Measurements from ENCODE around the gene CREM. TPM values are rescaled to one million over a fixed set of nuclear protein-coding genes. Genes with fewer than 3 reads are reported as not detected.

CREM gene
- total and polyA plus RNA-seq, 10 of the 15 experiments (the other 5 are each of a cell fraction or from before 2014, with no cell fraction given), result 51.3 to 115 (median 70.6) TPM

DNA sequence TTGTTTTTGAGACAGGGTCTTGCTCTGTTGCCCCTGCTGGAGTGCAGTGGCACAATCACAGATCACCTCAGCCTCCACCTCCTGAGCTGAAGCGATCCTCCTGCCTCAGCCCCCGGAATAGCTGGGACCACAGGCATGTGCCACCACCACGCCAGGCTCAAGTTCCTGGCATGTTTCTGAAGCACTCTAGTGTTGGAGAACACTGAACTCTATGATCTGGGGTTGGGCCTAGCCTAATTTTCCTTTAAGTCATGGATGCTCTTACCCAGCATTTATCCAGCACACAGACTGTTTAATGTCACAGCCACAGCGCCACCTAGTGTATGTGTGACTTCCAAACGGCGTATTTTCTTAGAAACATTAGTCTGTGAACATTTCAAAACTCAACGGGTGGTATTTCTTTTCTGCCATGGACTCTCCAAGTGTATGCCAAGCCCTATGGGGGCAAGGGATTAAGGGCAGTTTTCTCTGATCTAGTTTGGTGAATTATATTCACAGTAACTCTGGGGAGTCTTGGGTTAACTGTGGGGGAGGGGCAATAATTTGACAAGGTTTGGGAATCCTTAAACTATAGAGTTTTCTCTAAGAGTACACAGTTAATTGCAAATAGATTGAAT, 91.8 kb downstream of the CREM start (continued):
- TF ChIP-seq ZBTB11 (CRISPR knock-in tag; IDR thresholded peaks at IDR 0.05), result no peak
- no peak for TF ChIP-seq RAD51 (IDR thresholded peaks at IDR 0.05)
- TF ChIP-seq BRCA1 (IDR thresholded peaks at IDR 0.05; ENCODE audit: low read depth, low read length), result no peak
- no peak for TF ChIP-seq PML (IDR thresholded peaks at IDR 0.05; ENCODE audit: low read length)
- TF ChIP-seq MEF2A (IDR thresholded peaks at IDR 0.05; ENCODE audit: insufficient read depth, low read depth, low read length), result no peak
- TF ChIP-seq RFX5 (IDR thresholded peaks at IDR 0.05; ENCODE audit: low read depth, low read length), result no peak
- TF ChIP-seq HDAC6 (IDR thresholded peaks at IDR 0.05; ENCODE audit: unreplicated experiment), result no peak
- TF ChIP-seq WRNIP1 (IDR thresholded peaks at IDR 0.05; ENCODE audit: borderline replicate concordance, low read depth, low read length), result no peak

- FAIRE-seq, result no peak
- no peaks in the 10 kb centered on the region for H3K36me3 ChIP-seq (ENCODE audit: control insufficient read depth in 2 of 2, insufficient read depth in 2 of 2, low read length in 1 of 2)
- ChIA-PET SMC1A (ENCODE audit: uncharacterized antibody, unreplicated experiment) (interaction anchor here (0.9 to 10.6 kb wide), 9 partner anchors 10 to 277 kb away, joined by 3 to 281 read pairs (median 5); partner anchors contain the start of gene CREM), POLR2A (interaction anchor here (0.6 to 1.9 kb wide), 6 partner anchors 27 to 98 kb away, joined by 3 to 10 read pairs (median 4); partner anchors contain the start of gene CREM), CTCF (interaction anchor here (0.6 to 16.4 kb wide), 13 partner anchors 10 to 257 kb away, joined by 3 to 378 read pairs (median 7); partner anchors contain the start of gene CREM), RAD21 (ENCODE audit: unreplicated experiment) (interaction anchor here (0.6 to 8.9 kb wide), 8 partner anchors 10 to 225 kb away, joined by 3 to 137 read pairs (median 7); partner anchors contain the start of gene CREM)
- no peak overlapping the region for H3K4me3 ChIP-seq
- DNase-seq (ENCODE audit: low read depth, low spot score), result no peak
- no peaks in the 10 kb centered on the region for H3K27me3 ChIP-seq (replicated peaks in 1 of 2; ENCODE audit: control insufficient read depth in 2 of 2, insufficient read depth in 2 of 2, low read length in 1 of 2)
- in situ Hi-C loops (cut with MboI), result loop anchor here (5.0 kb wide), 1 partner anchor 97 kb away; no protein-coding TSS in a partner anchor
- H2AFZ ChIP-seq (ENCODE audit: control insufficient read depth, low read depth, low read length), result no peak overlapping the region
- TF ChIP-seq KAT2A (conservative IDR thresholded peaks at IDR 0.05; ENCODE audit: control insufficient read depth, low read depth, low read length), result no peak
- TF ChIP-seq, protein P1, sequence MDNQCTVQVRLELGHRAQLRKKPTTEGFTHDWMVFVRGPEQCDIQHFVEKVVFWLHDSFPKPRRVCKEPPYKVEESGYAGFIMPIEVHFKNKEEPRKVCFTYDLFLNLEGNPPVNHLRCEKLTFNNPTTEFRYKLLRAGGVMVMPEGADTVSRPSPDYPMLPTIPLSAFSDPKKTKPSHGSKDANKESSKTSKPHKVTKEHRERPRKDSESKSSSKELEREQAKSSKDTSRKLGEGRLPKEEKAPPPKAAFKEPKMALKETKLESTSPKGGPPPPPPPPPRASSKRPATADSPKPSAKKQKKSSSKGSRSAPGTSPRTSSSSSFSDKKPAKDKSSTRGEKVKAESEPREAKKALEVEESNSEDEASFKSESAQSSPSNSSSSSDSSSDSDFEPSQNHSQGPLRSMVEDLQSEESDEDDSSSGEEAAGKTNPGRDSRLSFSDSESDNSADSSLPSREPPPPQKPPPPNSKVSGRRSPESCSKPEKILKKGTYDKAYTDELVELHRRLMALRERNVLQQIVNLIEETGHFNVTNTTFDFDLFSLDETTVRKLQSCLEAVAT (IDR thresholded peaks at IDR 0.05), result no peak
- intact Hi-C loops (cut with micrococcal nuclease; ENCODE audit: unreplicated experiment), result loop anchor here (2.0 to 10.0 kb wide), 2 partner anchors 22 to 554 kb away; no protein-coding TSS in a partner anchor
- ATAC-seq, result no peak
- no peaks in the 10 kb centered on the region for H4K20me1 ChIP-seq (ENCODE audit: control insufficient read depth, insufficient read depth)
- H3K4me1 ChIP-seq (ENCODE audit: control insufficient read depth, insufficient read depth, low read length), result peaks cover 12% of the 10 kb centered on the region
- 66% methylated on average over 6 of the region's 6 CpGs for WGBS (ENCODE audit: insufficient coverage, insufficient replicate concordance, low lambda C conversion rate, missing lambda C conversion rate)
- no peaks in the 10 kb centered on the region for H3K79me2 ChIP-seq (ENCODE audit: control insufficient read depth, insufficient read depth, low read length)
- H3K4me2 ChIP-seq (ENCODE audit: control insufficient read depth, insufficient read depth), result no peak overlapping the region
- BruUV-seq (replicated peaks), result no TSS peak
- no peak overlapping the region for H3K27ac ChIP-seq (ENCODE audit: control insufficient read depth, insufficient read depth)
- no peak overlapping the region for H3K9ac ChIP-seq (ENCODE audit: control insufficient read depth, insufficient read depth, low read length)
- H3K9me3 ChIP-seq (replicated peaks; ENCODE audit: control insufficient read depth, insufficient read depth, low read length), result no peaks in the 10 kb centered on the region; the same call in 2 of the 3 replicates
Measured at GRCh38 chr10:35219292-35219691, 92.6 kb downstream of the CREM start.

Measured in GM12878 (cell line).